Embryonic facial prominence (tissue), 1 donor: ENCODE measurements around the gene PRDM16.

Experiments
- DNase-seq: peaks from one replicate; pipeline ENCODE4 v3.0.0-alpha.2; 2016; ENCODE audit errors: extremely low spot score

PRDM16 gene

DNA sequence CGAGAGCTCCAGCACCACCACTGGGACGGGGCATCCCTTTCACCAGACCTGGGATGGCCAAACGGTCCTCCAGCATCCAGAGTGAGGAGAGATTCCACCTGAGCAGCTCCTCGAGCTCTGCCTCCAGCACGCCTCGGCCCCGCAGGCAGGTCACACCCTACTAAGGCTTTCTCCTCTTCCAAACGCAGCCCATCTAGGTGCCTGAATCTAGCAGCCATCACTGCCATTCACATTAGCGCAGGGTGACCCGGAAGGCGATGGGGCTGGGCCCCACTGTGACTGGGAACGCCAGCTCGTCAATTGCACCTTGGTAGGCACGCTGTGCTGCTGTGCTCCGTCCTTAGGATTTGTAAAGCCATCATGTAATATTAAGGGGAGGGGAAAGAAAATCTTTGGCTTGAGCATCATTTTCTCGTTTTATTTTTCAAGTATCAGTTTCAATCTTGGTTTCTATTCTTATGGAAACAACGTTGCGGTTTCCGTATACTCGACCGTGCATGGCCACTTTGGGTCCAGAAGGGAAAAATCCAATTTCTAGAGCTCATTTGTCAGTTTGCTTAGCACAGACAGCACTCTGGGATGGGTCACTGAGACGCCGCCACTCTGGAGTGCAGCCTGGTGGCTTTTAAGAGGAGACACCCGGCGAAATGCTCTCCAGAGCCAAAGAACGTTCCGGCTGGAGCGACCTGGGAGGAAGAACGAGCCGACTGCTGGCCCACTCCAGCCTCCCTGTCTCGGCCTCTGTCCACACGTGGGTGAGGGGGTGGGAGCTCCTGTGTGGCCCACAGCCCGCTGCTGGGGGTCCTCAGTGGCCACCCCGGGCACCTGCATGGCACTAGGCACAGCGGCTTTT lies 173.6 kb downstream of the PRDM16 start:
- no peak for DNase-seq

DNA sequence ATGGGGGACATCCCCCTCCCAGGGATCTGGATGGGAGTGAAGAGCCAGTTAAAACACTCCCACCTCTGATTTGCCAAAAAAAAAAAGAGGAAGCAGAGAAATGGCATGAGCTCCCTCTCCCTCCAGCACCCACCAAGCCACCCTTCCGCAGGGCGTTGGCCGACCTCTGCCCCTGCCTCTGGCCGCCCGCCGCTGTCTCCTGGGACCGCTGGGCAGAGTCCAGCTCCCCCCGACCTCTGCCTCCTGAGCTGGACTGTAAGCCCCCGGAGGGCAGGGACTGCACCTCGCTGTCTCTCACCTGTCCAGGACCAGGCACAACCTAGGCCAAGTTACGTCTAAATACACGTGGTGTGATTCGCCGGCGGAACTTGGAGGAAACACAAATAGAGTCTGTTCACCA lies 174.3 kb downstream of the PRDM16 start:
- DNase-seq, result no peak

DNA sequence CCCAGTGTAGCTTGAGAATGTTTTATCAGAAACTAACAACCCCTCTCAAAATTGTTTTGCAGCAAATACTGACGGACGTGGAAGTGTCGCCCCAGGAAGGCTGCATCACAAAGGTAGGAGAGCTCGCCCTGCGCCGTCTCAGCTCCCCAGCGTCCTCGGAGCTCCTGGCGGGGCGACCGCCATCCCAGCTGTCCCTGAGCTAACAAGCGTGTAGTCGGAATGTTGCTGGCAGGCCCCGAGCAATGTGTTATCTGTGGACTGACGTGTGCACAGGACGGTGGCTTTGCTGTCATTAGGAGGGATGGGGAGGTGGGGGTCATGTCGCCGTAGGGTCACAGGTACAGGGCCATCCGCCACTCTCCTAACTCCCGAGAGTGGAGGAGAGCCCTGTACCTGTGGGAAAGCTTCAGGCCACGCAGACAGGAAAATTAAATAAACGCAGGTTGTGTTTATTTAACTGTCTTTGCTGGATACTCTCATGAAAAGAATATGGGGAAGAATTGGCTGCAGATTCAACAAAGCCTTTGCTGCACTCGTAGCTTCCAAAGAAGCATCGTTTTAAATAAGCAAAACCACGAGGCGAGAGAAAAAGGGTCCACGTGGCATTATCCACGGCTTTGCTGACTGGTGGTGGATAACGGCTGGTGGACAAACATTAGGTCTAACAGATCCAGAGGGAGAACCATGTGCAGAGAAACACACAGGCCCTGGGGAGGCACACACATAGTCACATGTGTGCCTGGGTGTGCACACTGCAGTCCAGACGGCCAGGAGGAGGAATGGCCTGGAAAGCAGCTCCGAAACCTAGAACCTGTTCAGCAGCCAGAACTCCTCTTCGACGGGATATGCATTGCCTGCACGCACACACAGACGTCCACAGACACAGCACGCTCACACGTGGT lies 175.3 kb downstream of the PRDM16 start:
- DNase-seq, result no peak

DNA sequence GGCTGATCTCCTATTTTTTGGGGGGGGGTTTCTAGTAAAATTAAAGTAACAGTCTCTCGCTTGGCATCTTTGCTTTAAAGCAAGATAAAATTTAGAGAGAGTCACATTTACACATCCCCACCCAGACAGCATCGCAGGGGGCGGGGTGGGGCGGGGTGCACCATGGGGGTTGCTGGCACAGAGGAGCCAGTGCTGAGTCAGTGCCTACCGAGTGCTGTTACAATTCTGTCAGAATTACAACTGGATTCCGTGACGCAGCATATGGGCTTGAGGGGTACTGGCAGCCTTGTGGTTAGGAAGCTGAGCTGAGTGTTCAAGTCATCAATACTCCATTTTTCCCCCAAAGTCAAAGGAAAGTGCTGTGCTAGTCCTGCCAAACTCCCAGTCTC lies 175.9 kb downstream of the PRDM16 start:
- no peak for DNase-seq

DNA sequence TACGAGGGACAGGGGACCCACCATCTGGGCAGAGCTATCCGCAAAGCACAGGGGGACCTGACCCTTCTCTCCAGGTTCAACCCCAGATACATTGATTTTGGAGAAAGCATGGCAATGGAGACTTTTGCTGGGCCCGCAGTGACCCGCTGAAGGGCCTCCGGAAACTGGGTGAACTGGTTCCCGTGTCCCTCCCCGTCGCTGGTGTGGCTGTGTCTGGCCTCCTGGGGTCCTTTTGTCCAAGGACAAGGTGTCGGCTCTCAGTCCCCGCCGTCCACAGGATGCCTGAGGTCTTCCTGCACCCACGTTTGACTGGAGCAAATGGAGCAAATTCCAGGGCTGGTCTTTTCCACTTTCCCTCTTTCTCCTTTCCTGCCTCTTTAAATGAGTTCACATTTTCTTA lies 176.3 kb downstream of the PRDM16 start:
- no peak for DNase-seq

DNA sequence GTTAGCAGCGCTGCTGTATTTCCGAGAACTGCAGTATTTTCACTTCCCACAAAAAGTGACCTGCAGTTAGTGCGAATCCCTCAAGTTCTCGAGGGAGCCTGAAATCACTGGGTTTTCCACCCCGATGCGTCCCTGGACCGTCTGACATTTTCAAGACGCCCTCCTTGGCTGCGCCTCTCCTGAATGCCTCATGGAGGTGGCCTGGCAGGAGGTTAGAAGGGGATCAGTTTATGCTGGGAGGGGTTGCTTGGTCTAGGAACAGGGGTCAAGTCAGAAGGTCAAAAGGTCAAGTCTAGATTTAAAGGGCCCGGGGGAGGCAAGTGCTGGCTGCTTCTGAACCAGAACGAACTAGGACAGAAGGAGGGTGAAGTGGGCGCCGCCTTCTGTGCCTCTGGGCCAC lies 176.8 kb downstream of the PRDM16 start:
- no peak for DNase-seq

DNA sequence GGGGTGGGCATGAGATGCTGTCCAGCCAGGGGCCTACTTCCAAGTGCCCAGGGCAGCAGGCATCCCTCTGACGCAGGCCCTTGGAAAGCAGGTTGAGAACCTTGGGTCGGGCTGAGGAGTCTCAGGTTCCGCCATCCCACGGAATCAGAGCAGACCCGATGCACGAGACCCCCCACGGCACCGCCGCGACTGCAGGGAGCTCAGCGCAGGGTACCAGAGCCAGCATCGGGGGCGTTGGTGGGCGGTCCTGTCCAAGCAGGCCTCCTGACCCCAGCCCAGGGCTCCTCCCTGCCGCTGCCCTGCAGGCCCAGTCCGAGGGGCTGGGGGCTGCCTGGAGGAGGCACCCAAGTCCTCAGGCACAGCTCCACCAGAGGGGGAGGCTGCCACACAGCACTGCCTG lies 177.2 kb downstream of the PRDM16 start:
- no peak for DNase-seq

DNA sequence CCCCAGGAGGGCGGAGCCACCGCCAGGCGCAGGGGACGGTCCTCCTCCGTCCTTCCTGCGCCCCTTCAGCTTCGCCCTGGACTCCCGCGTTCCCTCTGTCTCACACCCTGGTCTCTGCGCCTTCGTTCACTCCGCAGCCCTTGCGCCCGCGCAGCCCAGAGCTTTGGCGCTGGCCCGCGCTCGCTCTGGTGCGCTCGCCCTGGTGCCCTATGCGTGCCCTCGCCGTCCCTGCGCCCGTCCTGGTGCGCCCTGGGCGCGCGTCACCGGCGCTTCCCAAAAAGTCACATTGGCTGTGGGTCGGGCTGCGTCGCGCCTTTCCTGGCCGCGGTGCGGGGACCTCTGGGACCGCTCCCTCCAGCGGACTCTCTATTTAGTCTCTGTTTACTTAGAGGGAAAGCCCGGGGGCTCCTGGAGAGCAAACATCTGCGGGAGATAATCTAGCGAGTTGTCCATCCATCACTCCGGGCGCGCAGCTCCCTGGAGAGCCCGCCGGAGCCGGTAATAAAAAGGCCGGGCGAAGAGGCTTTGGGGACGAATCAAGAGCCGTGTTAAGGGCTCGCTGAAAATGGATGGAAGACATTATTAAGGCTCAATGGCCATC lies 178.6 kb downstream of the PRDM16 start:
- DNase-seq, result no peak

DNA sequence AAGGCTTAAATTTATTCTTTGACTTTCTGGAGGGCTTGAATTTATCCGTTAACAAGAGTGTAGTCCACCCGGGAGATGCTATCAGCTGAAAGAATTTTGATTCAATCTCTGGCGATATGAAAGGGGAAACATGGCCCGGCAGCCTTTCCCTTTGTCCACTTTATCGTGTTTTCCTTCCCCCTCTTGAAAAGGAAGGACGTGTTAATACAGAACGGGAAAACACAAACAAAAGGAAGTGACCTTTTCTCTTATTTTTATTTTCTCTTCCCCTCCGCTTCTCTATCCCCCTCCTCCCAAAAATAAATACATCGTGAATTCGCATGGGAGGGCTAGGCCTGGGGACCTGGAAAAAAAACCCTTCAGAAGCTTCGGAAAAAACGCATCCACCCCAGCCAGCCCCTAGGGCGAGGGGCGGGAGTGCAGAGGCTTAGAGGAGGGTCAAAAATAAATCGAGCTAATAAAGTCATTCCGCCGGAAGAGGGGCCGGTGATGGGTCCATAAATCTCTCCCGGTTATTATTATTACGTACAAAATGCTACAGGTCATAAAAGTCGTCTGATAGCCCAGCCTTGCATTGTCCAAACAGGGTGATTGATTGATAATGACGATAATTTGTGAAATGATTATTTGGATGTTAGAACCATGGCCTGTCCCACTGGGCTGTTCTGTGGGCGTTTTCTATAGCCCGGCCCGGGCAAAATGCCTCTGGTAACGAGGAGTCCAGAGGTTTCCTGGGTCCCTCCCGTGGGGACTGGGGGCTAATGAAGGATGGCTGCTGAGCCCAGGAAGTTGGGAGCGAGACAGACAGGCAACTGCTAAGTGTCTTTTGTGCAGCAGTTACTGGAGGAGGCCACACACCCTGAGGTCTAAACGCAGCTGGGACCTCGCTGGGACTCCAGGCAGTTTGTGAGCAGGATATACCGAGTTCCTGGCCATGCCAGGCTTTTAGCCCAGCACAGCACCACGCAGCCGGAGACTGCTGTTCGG lies 179.4 kb downstream of the PRDM16 start:
- DNase-seq, result no peak

DNA sequence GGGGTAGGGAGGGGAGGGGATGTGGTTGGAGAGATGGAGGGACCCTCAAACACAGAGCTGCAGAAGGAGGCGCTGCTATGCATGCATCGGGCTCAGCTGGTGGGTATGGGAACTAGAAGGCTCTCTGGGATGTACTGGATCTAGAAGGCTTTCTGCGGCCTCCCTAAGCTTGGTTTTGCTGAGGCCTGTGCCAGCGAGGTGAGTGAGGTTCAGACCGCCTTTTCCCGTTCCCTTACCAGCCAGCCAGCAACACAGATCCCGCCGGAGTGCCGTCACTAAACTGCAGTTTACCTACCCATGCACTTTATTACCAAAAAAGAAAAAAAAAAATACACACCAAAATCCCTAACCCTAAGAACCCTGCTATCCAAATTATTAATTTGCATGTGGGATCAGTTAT lies 180.2 kb downstream of the PRDM16 start:
- no peak for DNase-seq

DNA sequence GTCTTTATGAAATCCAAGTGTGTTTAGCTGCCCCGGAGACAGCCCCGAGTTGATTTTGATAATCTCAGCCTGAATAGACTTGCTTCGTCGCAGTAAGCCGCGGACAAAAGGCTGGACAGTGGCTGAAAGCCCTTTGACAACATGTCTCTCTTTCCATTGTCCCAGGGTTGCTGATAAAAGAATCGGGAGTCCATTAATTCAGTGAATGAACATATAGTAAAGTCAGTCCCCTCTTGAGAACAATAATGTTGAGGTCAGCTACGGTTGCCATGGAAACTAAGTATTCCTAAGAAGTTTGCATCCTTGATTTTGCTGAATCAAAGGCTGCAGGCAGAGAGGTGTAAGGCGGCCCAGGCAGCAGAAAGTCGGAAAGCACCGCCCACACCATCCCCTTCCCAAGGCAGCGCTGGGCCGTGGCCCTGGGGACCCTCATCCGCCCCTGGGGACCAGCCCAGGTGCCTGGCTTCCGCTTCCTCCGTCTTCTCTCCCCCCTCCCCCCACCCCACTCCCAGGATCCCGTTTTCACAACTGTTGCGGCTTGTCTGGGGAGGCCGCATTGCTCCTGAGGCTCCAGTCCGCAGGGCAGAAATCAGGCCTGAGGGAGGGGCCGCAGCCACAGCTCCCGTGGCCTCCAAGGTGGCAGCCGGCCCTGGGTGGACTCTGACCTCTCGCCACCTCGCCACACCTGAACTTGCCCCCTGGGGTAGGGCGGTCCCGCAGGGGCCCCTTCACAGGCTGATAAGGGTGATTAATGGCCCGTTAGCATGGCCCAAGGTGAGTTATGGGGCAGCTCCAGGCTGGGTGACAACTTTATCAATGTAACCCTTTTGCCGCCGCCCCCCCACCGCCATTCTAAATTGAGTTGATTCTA lies 180.9 kb downstream of the PRDM16 start:
- no peak for DNase-seq

DNA sequence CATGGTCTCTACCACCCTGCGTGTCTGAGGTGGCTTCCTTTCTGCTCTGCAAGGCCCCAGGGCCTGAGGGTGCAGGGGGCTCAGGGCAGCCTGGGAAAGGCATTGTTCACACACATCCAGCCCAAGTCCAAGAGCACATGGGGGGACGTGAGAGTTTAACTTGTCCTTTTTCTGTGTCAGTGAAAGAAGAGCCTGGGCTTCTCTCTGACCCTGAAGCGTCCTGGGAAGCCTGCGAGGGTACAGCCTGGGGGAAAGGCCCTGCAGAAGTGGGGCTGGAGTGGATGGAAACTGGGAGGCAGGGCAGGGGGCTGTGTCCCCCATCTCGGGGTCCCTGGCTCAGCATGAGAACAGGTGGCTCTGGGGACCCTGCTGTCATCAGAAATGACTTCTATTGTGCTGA lies 181.6 kb downstream of the PRDM16 start:
- DNase-seq, result no peak

DNA sequence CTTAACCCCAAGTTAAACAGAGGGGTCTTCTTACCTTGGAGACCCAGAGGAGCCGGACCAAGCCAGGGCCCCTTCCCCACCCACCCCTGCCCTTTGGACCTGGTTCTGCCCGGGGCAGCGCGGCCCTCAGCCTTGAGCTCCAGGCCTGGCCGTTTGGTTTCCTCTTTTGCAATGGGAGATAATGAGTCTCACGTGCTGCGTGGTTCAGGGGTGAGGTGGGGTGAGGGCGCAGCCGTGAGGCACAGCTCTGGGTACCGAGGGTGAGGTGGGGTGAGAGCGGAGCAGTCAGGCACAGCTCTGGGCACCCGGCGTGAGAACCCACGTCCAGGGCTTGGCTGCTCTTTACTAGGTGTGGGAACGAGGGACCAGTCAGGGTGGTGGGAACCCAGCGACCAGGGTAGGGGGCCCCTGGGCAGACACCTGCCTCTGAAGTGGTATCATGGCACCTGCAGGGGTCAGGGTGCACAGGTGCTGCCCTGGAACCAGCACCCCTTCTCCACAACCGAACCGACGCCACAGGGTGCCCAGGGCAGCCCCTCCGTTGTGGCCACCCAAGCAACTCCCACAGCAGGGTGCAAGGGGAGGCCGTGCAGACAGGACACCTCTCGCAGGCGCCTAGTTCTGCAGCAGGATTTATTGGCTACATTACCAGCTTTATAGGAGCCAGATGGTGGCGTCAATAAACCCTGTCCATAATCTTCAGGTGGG lies 182.2 kb downstream of the PRDM16 start:
- DNase-seq, result no peak

DNA sequence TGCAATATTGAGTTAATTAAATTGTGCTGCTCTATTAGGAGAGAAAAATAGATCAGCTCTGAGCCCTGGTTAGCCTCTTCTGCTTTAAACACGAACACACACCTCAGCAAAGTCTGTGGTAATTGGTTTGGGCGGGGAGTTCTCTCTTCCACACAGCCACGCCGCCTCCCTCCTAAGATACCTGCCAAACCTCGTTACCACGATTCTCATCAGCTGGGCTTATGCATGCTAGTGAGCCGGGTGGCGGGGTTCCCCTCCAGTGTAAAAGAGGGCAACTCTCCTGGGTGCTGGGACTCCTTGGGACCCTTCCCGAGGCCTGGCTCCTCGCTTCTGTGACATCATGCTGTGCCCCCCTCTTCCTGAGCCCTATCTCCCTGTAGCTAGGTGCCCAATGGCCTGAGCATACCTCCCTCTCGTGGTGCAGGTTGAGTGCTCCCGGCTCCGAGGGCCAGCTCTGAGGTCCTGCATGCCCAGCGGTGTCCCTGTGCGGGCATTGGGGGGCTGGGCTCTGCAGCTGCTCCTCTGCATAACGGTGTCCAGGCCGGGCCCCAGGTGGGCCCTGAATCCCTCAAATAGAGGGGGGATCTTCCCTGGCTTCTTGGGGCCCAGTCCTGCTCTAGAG lies 182.9 kb downstream of the PRDM16 start:
- no peak for DNase-seq

DNA sequence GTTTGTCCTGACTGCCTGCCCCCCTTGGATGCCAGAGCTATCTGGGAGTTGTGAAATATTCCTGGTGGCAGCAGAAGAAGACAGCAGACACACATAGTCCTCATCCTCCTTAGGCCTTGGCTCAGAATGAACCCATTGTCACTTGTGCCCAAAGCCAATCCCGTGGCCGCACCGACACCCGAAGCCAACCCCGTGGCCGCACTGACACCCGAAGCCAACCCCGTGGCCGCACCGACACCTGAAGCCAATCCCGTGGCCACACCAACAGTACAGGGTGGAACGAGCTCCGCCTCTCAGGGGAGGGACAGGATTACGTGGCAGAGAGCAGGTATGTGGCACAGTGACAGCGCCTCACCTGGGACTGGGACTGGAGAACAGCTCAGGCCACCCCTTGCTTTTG lies 186.7 kb downstream of the PRDM16 start:
- no peak for DNase-seq

DNA sequence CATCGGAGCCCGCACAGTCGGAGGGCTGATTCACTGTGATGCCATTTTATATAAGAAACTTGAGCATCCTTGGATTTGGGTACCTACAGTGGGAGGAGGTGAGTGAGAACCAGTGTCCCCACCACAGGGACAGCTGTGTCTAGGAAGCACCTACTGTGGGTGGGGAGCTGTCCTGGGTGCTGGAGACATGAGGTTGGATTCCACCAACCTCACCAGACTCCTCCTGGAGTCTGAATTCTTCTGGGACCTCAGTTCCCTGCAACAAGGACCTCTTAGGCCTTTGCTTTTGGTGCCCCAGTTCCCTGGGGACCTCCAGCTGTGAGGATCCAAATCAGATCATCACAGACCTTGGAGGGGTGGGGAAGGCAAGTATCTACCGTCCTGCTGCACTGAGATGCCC lies 188.8 kb downstream of the PRDM16 start:
- no peak for DNase-seq

DNA sequence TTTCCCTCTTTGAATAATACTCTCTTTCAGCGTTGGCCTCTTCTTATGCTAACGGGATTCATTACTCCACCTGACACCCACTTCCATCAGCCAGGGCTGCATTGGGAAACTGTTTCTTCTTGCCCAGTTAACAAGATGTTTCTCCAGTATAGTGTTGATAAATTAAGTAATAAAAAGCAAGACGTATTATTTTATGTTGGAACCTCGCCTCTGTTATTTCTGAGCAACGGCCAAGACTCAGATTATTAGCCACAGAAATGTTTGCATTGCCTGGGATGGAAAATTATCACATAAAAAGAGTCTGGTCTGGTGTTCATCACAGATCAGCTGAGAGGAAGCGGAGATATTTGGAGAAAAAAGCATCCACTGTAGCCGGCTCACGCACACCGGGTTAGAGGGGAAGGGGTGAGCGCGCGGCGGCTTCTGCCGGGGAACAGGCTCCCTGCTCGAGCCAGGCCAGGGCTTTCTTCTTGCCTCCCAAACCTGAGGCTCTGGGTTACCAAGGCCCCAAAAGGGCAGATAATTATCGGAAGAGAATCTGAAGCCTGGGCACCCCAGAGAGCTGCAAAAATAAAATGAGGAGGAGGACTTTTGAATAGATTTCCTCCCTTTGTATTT lies 189.5 kb downstream of the PRDM16 start:
- DNase-seq, result no peak

DNA sequence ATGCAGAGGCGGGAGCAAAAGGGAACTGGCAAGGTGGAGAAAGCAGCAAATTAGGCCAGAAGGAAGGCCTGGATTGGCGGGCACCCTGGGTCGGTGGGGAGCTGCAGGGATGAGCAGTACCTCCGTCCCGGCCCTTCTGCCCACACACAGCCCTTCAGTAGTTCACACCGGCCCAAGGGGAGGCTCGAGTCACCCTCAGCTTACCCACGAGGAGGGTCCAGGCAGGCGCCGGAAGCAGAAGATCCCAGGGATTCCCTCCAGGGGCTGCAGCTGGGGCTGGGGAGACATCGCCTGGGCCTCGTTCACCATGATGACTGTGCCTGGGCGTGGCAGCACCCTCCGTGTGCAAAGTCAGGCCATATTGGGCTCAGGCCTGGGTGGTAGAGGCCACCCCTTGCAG lies 190.0 kb downstream of the PRDM16 start:
- no peak for DNase-seq
